IMR-90 (cell line): ENCODE data around the gene UBE2E2. TPM values are rescaled to one million over a fixed set of nuclear protein-coding genes. Genes with fewer than 3 reads are reported as not detected.

Source experiments
- ATAC-seq: fragments of 200-7000 bp; cut with Tn5 transposase; 2 replicates; pipeline ENCODE4 v1.9.1; 2020; ENCODE audit warnings: low read depth, mild to moderate bottlenecking, moderate library complexity
- BruUV-seq: library from RNA; stranded (reverse); fragments of 400-500 nt; replicated peaks from 2 replicates; lab custom pipeline; 2021; lab: Mats Ljungman, UMichigan
- CTCF ChIA-PET: fragments of 300-600 bp; formaldehyde crosslinking; extraction: SDS; loops from one replicate; lab custom pipeline; 2021; ENCODE audit warnings: antibody characterized with exemption; lab: Yijun Ruan, JAX
- POLR2A ChIA-PET: fragments of 300-600 bp; sonication (Branson Sonifier 250); formaldehyde crosslinking; loops from one replicate; lab custom pipeline; 2022; ENCODE audit warnings: antibody characterized with exemption; ENCODE audit not compliant: unreplicated experiment; lab: Charles Lee
- DNase-seq: peaks from one replicate; pipeline ENCODE4 v3.0.0; 2013
- H2AFZ ChIP-seq: replicated peaks from 2 replicates; pipeline ENCODE3; 2013; ENCODE audit warnings: low read length, mild to moderate bottlenecking; ENCODE audit not compliant: poor library complexity
- H2AK5ac ChIP-seq: 2 replicates; pipeline ENCODE4 v1.6.1; 2013; ENCODE audit warnings: low read depth, low read length, inconsistent platforms
- H2AK9ac ChIP-seq: replicated peaks from 2 replicates; pipeline ENCODE3; 2013; ENCODE audit warnings: mild to moderate bottlenecking, low read depth, low read length, moderate library complexity; ENCODE audit not compliant: poor library complexity
- H2BK120ac ChIP-seq: 2 replicates; pipeline ENCODE4 v1.6.1; 2013; ENCODE audit warnings: low read depth, low read length, inconsistent platforms
- H2BK15ac ChIP-seq: 3 replicates; pipeline ENCODE4 v1.6.1; 2013; ENCODE audit warnings: low read depth, low read length, inconsistent platforms
- H2BK20ac ChIP-seq: 2 replicates; pipeline ENCODE4 v1.6.1; 2013; ENCODE audit warnings: low read depth, mild to moderate bottlenecking, inconsistent platforms, low read length, moderate library complexity
- H2BK5ac ChIP-seq: 2 replicates; pipeline ENCODE4 v1.6.1; 2013; ENCODE audit warnings: mild to moderate bottlenecking, low read depth, low read length, inconsistent platforms; ENCODE audit not compliant: poor library complexity, severe bottlenecking
- H3K14ac ChIP-seq: replicated peaks from 2 replicates; pipeline ENCODE4 v1.6.1; 2013; ENCODE audit warnings: low read depth, low read length, inconsistent platforms
- H3K18ac ChIP-seq: 2 replicates; pipeline ENCODE4 v1.6.1; 2013; ENCODE audit warnings: low read depth, low read length, control low read depth
- H3K23ac ChIP-seq: 2 replicates; pipeline ENCODE4 v1.6.1; 2013; ENCODE audit warnings: low read depth, low read length, inconsistent platforms
- H3K27ac ChIP-seq: 2 replicates; pipeline ENCODE4 v1.5.1; 2013; ENCODE audit warnings: mild to moderate bottlenecking, control low read depth, low read length; ENCODE audit not compliant: insufficient read depth
- H3K27me3 ChIP-seq: 2 replicates; pipeline ENCODE4 v1.6.1; 2013; ENCODE audit warnings: low read length; ENCODE audit not compliant: control insufficient read depth, insufficient read depth
- H3K36me3 ChIP-seq: 2 replicates; pipeline ENCODE4 v1.6.1; 2013; ENCODE audit warnings: low read length, mixed read lengths; ENCODE audit not compliant: control insufficient read depth, insufficient read depth
- H3K4ac ChIP-seq: 2 replicates; pipeline ENCODE4 v1.6.1; 2013; ENCODE audit warnings: low read depth, low read length, inconsistent platforms
- H3K4me1 ChIP-seq: 2 replicates; pipeline ENCODE4 v1.6.1; 2013; ENCODE audit warnings: low read length, mixed read lengths; ENCODE audit not compliant: control insufficient read depth, insufficient read depth
- H3K4me2 ChIP-seq: 2 replicates; pipeline ENCODE4 v1.6.1; 2013; ENCODE audit warnings: low read depth, mild to moderate bottlenecking, control low read depth, low read length, moderate library complexity
- H3K4me3 ChIP-seq: 2 replicates; pipeline ENCODE4 v1.5.1; 2013; ENCODE audit warnings: low read depth, mild to moderate bottlenecking, control low read depth, low read length, moderate library complexity; ENCODE audit not compliant: insufficient read depth
- H3K56ac ChIP-seq: 2 replicates; pipeline ENCODE4 v1.6.1; 2013; ENCODE audit warnings: low read length, inconsistent platforms; ENCODE audit not compliant: insufficient read depth; ENCODE audit errors: extremely low read depth
- H3K79me1 ChIP-seq, 2 experiments: 2 replicates each; pipeline ENCODE4 v1.6.1; 2013; ENCODE audit warnings: low read length in 2 of 2, inconsistent platforms in 1 of 2, low read depth in 1 of 2
- H3K9ac ChIP-seq: 2 replicates; pipeline ENCODE4 v1.6.1; 2013; ENCODE audit warnings: low read depth, low read length, control low read depth
- H3K9me1 ChIP-seq: 2 replicates; pipeline ENCODE4 v1.6.1; 2013; ENCODE audit warnings: low read length, inconsistent platforms; ENCODE audit not compliant: insufficient read depth
- H3K9me3 ChIP-seq: 2 replicates; pipeline ENCODE4 v1.6.1; 2013; ENCODE audit warnings: low read length; ENCODE audit not compliant: control insufficient read depth, insufficient read depth
- H4K20me1 ChIP-seq: 2 replicates; pipeline ENCODE4 v1.6.1; 2013; ENCODE audit warnings: low read length, inconsistent platforms; ENCODE audit not compliant: insufficient read depth
- H4K5ac ChIP-seq: 2 replicates; pipeline ENCODE4 v1.6.1; 2013; ENCODE audit warnings: mild to moderate bottlenecking, low read depth, low read length, control low read depth
- H4K8ac ChIP-seq, 2 experiments: 2 replicates each; pipeline ENCODE4 v1.6.1; 2013; ENCODE audit warnings: low read depth in 2 of 2, low read length in 2 of 2, control low read depth in 1 of 2, inconsistent platforms in 1 of 2
- H4K91ac ChIP-seq: 2 replicates; pipeline ENCODE4 v1.6.1; 2013; ENCODE audit warnings: low read depth, low read length, inconsistent platforms; ENCODE audit not compliant: insufficient read depth
- CEBPB ChIP-seq: IDR thresholded peaks from 2 replicates; pipeline ENCODE4 v1.6.1; 2012; ENCODE audit warnings: low read depth, low read length, improper control_type of control experiment
- CHD1 ChIP-seq: IDR thresholded peaks from 2 replicates; pipeline ENCODE4 v1.6.1; 2012; ENCODE audit warnings: low read depth, low read length, improper control_type of control experiment
- MXI1 ChIP-seq: IDR thresholded peaks from 2 replicates; pipeline ENCODE4 v1.6.1; 2012; ENCODE audit warnings: low read depth, mild to moderate bottlenecking, low read length, moderate library complexity, borderline replicate concordance
- POLR2A ChIP-seq: IDR thresholded peaks from 2 replicates; pipeline ENCODE4 v1.6.1; 2012; ENCODE audit warnings: mild to moderate bottlenecking, low read depth, low read length
- SMC3 ChIP-seq: fragments of 150-350 bp; IDR thresholded peaks from 2 replicates; pipeline ENCODE4 v1.6.1; 2016; ENCODE audit warnings: low read depth, mild to moderate bottlenecking, antibody characterized with exemption, low read length, moderate library complexity
- WGBS, 2 experiments: methylation state at CpG; one replicate each; pipeline versions ENCODE4 v1.1.5 to v1.1.7; 2013; ENCODE audit warnings: missing lambda C conversion rate in 2 of 2; ENCODE audit not compliant: insufficient read length in 1 of 2; ENCODE audit errors: extremely low coverage in 2 of 2; 5-methylcytosine and 5-hydroxymethylcytosine counted together
- dilution Hi-C: fragments of 300-500 bp; cut with HindIII; formaldehyde crosslinking; loops from one replicate; pipeline ENCODE4 v1.14.3; 2018; ENCODE audit warnings: low sequenced_read_pairs; ENCODE audit not compliant: unreplicated experiment
- in situ Hi-C: fragments of 300-500 bp; cut with MboI; formaldehyde crosslinking; loops from 3 replicates; pipeline ENCODE4 v1.14.3; 2019; ENCODE audit warnings: low sequenced_read_pairs, inconsistent platforms, mixed read lengths
- intact Hi-C: fragments of 100-400 bp; cut with micrococcal nuclease; formaldehyde crosslinking; loops from 2 replicates; pipeline ENCODE4 v1.10.0; 2022
- polyA plus RNA-seq, 3 experiments: library from polyadenylated mRNA; depleted of rRNA; stranded (reverse); fragments of >200 nt; gene quantifications; 2 replicates each; pipeline ENCODE4 v1.2.3, GENCODE V29; 2012; ENCODE audit warnings: low replicate concordance in 1 of 3
- total RNA-seq: library from RNA; depleted of rRNA; stranded (reverse); fragments of >200 nt; gene quantifications from 2 replicates; pipeline ENCODE4 v1.2.3, GENCODE V29; 2012

The UBE2E2 gene
- total and polyA plus RNA-seq, 2 of the 4 experiments (the other 2 are of a cell fraction) = 18.6 to 32.7 TPM

GRCh38 chr3:23479026-23479425, 275.9 kb downstream of the UBE2E2 start:
- Histone ChIP-seq H3K27ac (no peak overlapping the region), H3K18ac (no peak overlapping the region), H3K9me1 (no peaks in the 10 kb centered on the region), H2AK9ac (no peak overlapping the region), H3K4me1 (peaks cover 2% of the 10 kb centered on the region; the same call in 1 of the 2 replicates), H4K8ac (no peak overlapping the region), H3K9me3 (peaks cover 8% of the 10 kb centered on the region; the same call in 1 of the 2 replicates), H3K4ac (no peak overlapping the region), H2BK120ac (no peak overlapping the region), H2BK20ac (no peak overlapping the region), H3K27me3 (no peaks in the 10 kb centered on the region), H4K5ac (no peak overlapping the region), H3K79me1 (peaks cover 0 to 7% of the 10 kb centered on the region in 2 experiments; a peak in 2 of 4 replicates), H3K56ac (no peak overlapping the region), H3K14ac (no peak overlapping the region), H4K20me1 (no peaks in the 10 kb centered on the region), H3K4me2 (no peak overlapping the region), H3K9ac (no peak overlapping the region), H3K23ac (no peak overlapping the region), H2AFZ (no peak overlapping the region), H2BK5ac (no peak overlapping the region), H2BK15ac (no peak overlapping the region), H2AK5ac (no peak overlapping the region), H3K36me3 (no peaks in the 10 kb centered on the region), H4K91ac (no peak overlapping the region), H3K4me3 (no peak overlapping the region)
- DNase-seq = no peak
- no CpG with 5 or more reads among the region's 3 CpGs for WGBS, 2 experiments
- no TSS peak for BruUV-seq
- intact Hi-C loops = no loop called here
- dilution Hi-C loops = no loop called here
- no peak for ATAC-seq
- POLR2A ChIA-PET = interaction anchor here (0.5 kb wide), 1 partner anchor 9 kb away, joined by 5 read pairs; no protein-coding TSS in a partner anchor
- TF ChIP-seq POLR2A (no peak), MXI1 (no peak), CEBPB (no peak), CHD1 (no peak), SMC3 (no peak)
- in situ Hi-C loops = no loop called here
- CTCF ChIA-PET = no interaction called here
